ENCODE results near the gene TRIM62.

GRCh38 chr1:33118274-33118673 is 63.6 kb downstream of the TRIM62 start:
- TF ChIP-seq, protein P1, sequence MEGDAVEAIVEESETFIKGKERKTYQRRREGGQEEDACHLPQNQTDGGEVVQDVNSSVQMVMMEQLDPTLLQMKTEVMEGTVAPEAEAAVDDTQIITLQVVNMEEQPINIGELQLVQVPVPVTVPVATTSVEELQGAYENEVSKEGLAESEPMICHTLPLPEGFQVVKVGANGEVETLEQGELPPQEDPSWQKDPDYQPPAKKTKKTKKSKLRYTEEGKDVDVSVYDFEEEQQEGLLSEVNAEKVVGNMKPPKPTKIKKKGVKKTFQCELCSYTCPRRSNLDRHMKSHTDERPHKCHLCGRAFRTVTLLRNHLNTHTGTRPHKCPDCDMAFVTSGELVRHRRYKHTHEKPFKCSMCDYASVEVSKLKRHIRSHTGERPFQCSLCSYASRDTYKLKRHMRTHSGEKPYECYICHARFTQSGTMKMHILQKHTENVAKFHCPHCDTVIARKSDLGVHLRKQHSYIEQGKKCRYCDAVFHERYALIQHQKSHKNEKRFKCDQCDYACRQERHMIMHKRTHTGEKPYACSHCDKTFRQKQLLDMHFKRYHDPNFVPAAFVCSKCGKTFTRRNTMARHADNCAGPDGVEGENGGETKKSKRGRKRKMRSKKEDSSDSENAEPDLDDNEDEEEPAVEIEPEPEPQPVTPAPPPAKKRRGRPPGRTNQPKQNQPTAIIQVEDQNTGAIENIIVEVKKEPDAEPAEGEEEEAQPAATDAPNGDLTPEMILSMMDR (conservative IDR thresholded peaks at IDR 0.05; ENCODE audit: low read length), result no peak
- TF ChIP-seq EZH2phosphoT487 (IDR thresholded peaks at IDR 0.05; ENCODE audit: borderline replicate concordance), result no peak

All from Loucy (cell line).